ENCODE results near the gene KCNJ6. TPM values are rescaled to one million over a fixed set of nuclear protein-coding genes. Genes with fewer than 3 reads are reported as not detected.

KCNJ6 gene
- total and polyA plus RNA-seq, 10 of the 15 experiments (the other 5 are each of a cell fraction or from before 2014, with no cell fraction given): 0.03 to 0.07 (median 0.04) TPM; not detected in 7

GRCh38 chr21:37558676-37559211 is 357.5 kb downstream of the KCNJ6 start:
- in situ Hi-C loops (cut with MboI) (no loop called here), intact Hi-C loops (cut with micrococcal nuclease; ENCODE audit: unreplicated experiment) (no loop called here)
- H4K20me1 ChIP-seq (ENCODE audit: control insufficient read depth, insufficient read depth): no peaks in the 10 kb centered on the region
- no peaks in the 10 kb centered on the region; the same call in 2 of the 3 replicates for H3K9me3 ChIP-seq (replicated peaks; ENCODE audit: control insufficient read depth, insufficient read depth, low read length)
- H3K79me2 ChIP-seq (ENCODE audit: control insufficient read depth, insufficient read depth, low read length): peaks cover 6% of the 10 kb centered on the region; the same call in 1 of the 2 replicates
- 78% methylated on average over 8 of the region's 8 CpGs for WGBS (ENCODE audit: insufficient coverage, insufficient replicate concordance, low lambda C conversion rate, missing lambda C conversion rate)
- H2AFZ ChIP-seq (ENCODE audit: control insufficient read depth, low read depth, low read length): no peak overlapping the region
- POLR2A ChIA-PET: no interaction called here
- H3K4me3 ChIP-seq: no peak overlapping the region
- peaks cover 16% of the 10 kb centered on the region for H3K4me1 ChIP-seq (ENCODE audit: control insufficient read depth, insufficient read depth, low read length)
- DNase-seq (ENCODE audit: low read depth, low spot score) (no peak), FAIRE-seq (no peak), ATAC-seq (no peak)
- SMC1A ChIA-PET (ENCODE audit: uncharacterized antibody, unreplicated experiment): no interaction called here
- no peak overlapping the region for H3K27ac ChIP-seq (ENCODE audit: control insufficient read depth, insufficient read depth)
- CTCF ChIA-PET: no interaction called here
- H3K9ac ChIP-seq (ENCODE audit: control insufficient read depth, insufficient read depth, low read length): no peak overlapping the region
- H3K36me3 ChIP-seq (ENCODE audit: control insufficient read depth in 2 of 2, insufficient read depth in 2 of 2, low read length in 1 of 2): no peaks in the 10 kb centered on the region
- TF ChIP-seq, protein P1, sequence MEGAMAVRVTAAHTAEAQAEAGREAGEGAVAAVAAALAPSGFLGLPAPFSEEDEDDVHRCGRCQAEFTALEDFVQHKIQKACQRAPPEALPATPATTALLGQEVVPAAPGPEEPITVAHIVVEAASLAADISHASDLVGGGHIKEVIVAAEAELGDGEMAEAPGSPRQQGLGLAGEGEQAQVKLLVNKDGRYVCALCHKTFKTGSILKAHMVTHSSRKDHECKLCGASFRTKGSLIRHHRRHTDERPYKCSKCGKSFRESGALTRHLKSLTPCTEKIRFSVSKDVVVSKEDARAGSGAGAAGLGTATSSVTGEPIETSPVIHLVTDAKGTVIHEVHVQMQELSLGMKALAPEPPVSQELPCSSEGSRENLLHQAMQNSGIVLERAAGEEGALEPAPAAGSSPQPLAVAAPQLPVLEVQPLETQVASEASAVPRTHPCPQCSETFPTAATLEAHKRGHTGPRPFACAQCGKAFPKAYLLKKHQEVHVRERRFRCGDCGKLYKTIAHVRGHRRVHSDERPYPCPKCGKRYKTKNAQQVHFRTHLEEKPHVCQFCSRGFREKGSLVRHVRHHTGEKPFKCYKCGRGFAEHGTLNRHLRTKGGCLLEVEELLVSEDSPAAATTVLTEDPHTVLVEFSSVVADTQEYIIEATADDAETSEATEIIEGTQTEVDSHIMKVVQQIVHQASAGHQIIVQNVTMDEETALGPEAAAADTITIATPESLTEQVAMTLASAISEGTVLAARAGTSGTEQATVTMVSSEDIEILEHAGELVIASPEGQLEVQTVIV (IDR thresholded peaks at IDR 0.05; ENCODE audit: borderline replicate concordance, partially characterized antibody): no peak
- TF ChIP-seq BACH1 (IDR thresholded peaks at IDR 0.05; ENCODE audit: borderline replicate concordance) (no peak), RCOR1 (conservative IDR thresholded peaks at IDR 0.05; ENCODE audit: low read depth, low read length) (no peak), JUND (IDR thresholded peaks at IDR 0.05; ENCODE audit: low read depth, low read length) (no peak), CREB1 (IDR thresholded peaks at IDR 0.05; ENCODE audit: low read depth) (no peak), GATAD2B (conservative IDR thresholded peaks at IDR 0.05; ENCODE audit: low read depth) (no peak)
- TF ChIP-seq, protein P2, sequence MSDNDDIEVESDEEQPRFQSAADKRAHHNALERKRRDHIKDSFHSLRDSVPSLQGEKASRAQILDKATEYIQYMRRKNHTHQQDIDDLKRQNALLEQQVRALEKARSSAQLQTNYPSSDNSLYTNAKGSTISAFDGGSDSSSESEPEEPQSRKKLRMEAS (IDR thresholded peaks at IDR 0.05; ENCODE audit: low read depth, low read length): no peak
- BruUV-seq (replicated peaks): no TSS peak
- H3K4me2 ChIP-seq (ENCODE audit: control insufficient read depth, insufficient read depth): no peak overlapping the region
- RAD21 ChIA-PET (ENCODE audit: unreplicated experiment): no interaction called here
- H3K27me3 ChIP-seq (replicated peaks in 1 of 2; ENCODE audit: control insufficient read depth in 2 of 2, insufficient read depth in 2 of 2, low read length in 1 of 2): no peaks in the 10 kb centered on the region

All from GM12878 (cell line).